SK-N-SH (cell line): Measurements from ENCODE around the gene ERC1.

Experiments
- CTCF ChIP-seq: fragments of 200-600 bp; sonication (generic); IDR thresholded peaks from 2 replicates; pipeline ENCODE4 v1.6.1; 2017; ENCODE audit warnings: antibody characterized with exemption, mild to moderate bottlenecking, moderate library complexity
- EP300 ChIP-seq, 2 experiments: IDR thresholded peaks; 2 replicates each; pipeline versions ENCODE4 v1.4.0 to v1.6.1; 2012; ENCODE audit warnings: borderline replicate concordance in 1 of 2, low read depth in 1 of 2, low read length in 1 of 2
- GABPA ChIP-seq: IDR thresholded peaks from 2 replicates; pipeline ENCODE4 v1.4.0; 2012; ENCODE audit warnings: low read depth, mild to moderate bottlenecking
- MAX ChIP-seq: IDR thresholded peaks from 2 replicates; pipeline ENCODE4 v1.4.0; 2012; ENCODE audit warnings: low read depth
- RAD21 ChIP-seq: IDR thresholded peaks from 2 replicates; pipeline ENCODE4 v1.6.1; 2012; ENCODE audit warnings: mild to moderate bottlenecking, low read length
- RCOR1 ChIP-seq: fragments of 150-350 bp; IDR thresholded peaks from 2 replicates; pipeline ENCODE4 v1.6.1; 2017; ENCODE audit warnings: antibody characterized with exemption, low read length
- RXRA ChIP-seq: IDR thresholded peaks from 2 replicates; pipeline ENCODE4 v1.4.0; 2012; ENCODE audit warnings: low read depth, mild to moderate bottlenecking, borderline replicate concordance
- TAF1 ChIP-seq: IDR thresholded peaks from 2 replicates; pipeline ENCODE4 v1.6.1; 2012; ENCODE audit warnings: low read depth, mild to moderate bottlenecking, low read length, moderate library complexity, borderline replicate concordance
- TCF12 ChIP-seq: IDR thresholded peaks from 2 replicates; pipeline ENCODE4 v1.4.0; 2012
- TEAD4 ChIP-seq: IDR thresholded peaks from 2 replicates; pipeline ENCODE4 v1.4.0; 2012; ENCODE audit warnings: mild to moderate bottlenecking, borderline replicate concordance; ENCODE audit not compliant: insufficient read depth

- no peak for TF ChIP-seq MAX
- TF ChIP-seq CTCF: no peak
- TF ChIP-seq TEAD4: no peak
- TF ChIP-seq RAD21: no peak
- TF ChIP-seq GABPA: no peak
- TF ChIP-seq TAF1: no peak
- no peak for TF ChIP-seq EP300 (IDR thresholded peaks at IDR 0.05; ENCODE audit: borderline replicate concordance in 1 of 2, low read depth in 1 of 2, low read length in 1 of 2)
- TF ChIP-seq RCOR1: no peak
- no peak for TF ChIP-seq RXRA
- no peak for TF ChIP-seq TCF12
Measured at GRCh38 chr12:1272142-1272541, 281.1 kb downstream of the ERC1 start.
